Epidermal melanocyte (primary cell): Measurements from ENCODE around the gene KCTD11.

Experiments
- DNase-seq: peaks from one replicate; pipeline ENCODE4 v3.0.0; 2011; ENCODE audit warnings: low spot score; ENCODE audit not compliant: insufficient read length

KCTD11 gene

GRCh38 chr17:7374353-7374752, 22.4 kb downstream of the KCTD11 start:
- DNase-seq: no peak

GRCh38 chr17:7379134-7379533, 27.2 kb downstream of the KCTD11 start:
- DNase-seq: no peak

DNA sequence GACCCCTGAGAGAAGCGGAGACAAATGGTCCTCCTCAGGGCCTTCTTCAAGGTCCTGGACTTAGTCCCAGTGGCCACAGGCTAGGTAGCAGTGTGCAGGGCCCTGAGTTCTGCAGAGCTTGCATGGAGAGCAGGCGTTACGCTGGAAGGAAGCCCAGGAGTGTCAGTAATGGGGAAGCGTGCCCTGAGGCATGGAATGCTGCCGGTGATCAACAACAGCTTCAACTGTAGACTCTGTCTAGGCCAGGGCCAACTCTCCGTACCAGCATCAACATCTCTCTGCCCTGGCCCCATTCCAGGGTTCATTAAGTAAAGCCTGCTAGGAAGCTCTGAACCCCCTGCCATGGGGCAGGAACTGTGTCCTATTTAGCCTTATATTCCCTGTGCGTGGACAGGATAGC, 28.4 kb downstream of the KCTD11 start:
- DNase-seq: peak; percentile 56

DNA sequence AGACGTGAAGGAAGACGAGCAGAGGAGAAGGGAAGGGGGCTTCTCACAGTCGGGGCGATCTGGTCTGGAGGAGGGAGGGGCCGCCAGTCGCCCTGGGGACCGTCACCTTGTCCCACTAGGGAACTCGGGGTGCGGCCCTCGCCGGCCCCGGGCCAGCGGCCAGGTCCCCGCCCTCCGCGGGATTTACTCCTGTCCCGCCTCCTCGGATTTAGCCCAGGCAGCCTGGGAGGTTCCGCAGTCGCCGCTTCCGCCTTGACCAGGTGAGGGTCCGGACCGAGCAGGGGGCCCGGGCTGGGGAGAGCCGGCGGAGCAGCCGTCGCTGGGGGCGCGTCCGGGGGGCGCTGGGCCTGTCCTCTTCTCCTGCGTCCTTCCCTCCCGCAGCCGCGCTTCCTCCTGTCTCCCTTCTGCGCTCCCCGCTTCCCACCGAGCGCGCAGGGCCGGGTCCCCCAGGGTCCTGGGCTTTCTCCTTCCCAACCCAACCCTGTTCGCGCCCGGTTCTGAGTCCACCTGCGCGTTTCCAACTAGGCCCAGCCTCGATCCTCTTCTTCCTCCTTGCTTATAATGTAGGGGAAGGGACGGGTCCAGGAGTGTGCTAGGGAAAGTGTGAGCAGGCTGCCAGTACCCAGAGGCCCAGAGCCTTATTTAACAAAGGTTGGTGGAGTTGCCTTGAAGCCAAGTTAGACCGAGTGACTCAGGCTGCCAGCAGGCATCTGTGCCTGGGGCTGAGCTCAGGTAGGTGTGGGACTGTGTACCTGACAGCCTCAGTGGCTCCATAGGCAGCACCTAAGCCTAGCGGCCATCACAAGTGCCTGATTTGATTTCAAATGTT, 29.1 kb downstream of the KCTD11 start, which contains the start of gene TNK1:
Gene TNK1, plus strand, starts transcription at position 235 of the 829 bp plus-strand sequence. CDS start 1,838 bp downstream, outside the sequence.
- DNase-seq: no peak

DNA sequence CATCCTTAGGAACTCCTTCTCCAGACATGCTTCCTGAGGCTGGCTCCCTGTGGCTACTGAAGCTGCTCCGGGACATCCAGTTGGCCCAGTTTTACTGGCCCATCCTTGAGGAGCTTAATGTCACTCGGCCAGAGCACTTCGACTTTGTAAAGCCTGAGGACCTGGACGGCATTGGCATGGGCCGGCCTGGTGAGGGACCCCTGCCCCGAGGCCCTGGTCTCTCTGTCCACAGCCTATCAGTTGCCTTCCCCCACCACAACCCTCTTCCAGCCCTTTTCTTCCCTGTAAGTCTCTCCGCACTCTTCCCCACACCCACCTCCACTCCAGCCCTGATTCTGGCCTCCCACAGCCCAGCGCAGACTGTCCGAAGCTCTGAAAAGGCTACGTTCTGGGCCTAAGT, 30.9 kb downstream of the KCTD11 start:
- no peak for DNase-seq

DNA sequence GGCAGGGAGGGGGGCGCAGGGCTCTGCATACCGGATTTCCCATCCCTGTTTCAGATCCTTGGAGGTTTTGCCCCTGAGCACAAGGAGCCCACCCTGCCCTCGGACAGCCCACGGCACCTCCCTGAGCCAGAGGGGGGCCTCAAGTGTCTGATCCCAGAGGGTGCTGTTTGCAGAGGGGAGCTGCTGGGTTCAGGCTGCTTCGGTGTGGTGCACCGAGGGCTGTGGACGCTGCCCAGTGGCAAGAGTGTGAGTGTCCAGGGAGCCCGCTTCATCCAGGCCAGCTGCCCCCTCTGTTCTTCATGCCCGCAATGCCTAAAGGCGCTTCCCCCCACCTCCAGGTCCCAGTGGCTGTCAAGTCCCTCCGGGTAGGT, 31.4 kb downstream of the KCTD11 start:
- no peak for DNase-seq

DNA sequence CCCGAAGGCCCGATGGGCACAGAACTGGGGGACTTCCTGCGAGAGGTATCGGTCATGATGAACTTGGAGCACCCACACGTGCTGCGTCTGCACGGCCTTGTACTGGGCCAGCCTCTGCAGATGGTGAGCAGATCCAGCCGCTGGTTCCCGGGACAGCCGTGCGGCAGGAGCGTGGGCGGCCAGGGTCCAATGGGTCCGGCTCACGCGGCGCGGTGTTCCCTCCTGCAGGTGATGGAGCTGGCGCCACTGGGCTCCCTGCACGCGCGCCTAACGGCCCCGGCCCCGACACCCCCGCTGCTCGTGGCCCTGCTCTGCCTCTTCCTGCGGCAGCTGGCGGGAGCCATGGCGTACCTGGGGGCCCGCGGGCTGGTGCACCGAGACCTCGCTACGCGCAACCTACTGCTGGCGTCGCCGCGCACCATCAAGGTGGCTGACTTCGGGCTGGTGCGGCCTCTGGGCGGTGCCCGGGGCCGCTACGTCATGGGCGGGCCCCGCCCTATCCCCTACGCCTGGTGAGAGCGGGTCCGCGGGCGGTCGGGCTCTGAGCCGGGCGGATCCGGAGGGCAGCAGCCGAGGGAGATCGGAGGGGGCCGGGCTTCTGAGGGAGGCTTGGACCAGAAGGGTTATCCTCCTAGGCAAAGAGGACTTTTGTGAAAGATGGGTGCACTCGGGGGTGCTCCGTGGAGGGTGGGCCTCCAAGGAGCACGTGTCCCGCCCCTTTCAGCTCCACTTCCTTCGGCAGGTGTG, 32.0 kb downstream of the KCTD11 start:
- DNase-seq: no peak

- no peak for DNase-seq
Measured at GRCh38 chr17:7384489-7385081, 32.6 kb downstream of the KCTD11 start.

GRCh38 chr17:7388856-7389255, 36.9 kb downstream of the KCTD11 start:
- DNase-seq: no peak

DNA sequence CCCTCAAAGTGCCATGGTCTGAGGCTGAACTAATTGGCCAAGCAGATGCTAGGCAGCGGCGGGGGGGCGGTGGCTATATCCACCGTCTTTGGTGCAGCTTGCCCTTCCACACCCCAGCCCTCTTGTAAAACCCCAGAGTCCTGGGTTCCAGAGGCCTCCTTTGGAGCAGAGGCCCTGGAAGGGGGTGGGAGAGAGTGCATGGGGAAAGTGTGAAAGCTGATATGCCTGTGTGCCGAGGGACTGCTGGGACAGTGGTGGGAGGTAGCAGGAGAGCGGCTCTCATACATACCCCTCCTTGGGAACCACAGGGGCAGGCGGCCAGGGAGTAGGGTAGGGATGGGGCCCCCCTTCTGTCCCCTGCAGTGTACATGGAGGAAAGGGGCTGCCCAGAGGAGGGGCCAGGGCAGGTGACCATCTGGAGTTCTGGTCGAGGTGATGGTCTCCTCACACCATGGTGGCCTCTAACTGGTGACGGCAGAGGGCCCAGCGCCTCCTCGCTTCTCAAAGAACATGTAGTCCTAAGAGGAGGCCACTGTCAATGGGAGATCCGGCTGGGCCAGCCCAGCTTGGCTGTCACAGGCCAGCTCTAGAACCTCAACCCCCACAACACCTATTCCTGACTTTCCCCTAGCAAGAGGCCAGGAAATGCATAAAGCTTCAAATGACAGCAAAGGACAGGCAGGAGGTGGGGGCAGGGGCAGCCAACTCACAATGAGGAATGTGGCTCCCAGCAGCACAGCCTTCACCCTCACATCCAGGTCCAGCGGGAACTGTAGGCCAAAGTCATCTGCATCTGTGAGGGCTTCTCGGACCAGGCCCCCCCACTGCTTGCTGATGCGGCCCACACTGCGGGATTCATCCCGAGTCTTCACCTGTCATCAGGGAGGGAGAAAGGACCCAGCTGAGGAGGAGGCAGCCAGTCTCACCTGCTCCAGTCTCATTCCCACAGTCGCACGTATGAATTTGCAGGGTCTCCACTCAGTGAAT, 38.3 kb downstream of the KCTD11 start:
- DNase-seq: no peak

DNA sequence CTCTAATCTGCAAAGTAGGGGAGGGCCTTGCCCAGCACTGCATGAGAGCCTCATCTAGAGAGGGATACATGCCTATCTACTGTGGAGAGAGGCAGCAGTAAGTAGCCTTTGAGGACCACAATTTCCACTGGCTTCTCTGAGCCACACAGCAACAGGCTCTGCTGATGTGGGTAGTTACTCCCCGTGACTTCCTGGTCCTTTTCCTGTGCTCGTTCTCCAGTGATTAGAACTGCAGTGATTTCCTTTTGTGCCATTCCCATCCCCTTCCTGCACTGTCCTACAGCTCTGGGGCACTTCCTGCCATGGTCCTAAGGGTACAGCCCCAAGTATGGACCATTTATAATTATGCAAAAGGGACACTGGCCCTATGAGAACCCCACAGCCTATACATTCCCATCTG, 39.3 kb downstream of the KCTD11 start:
- DNase-seq: no peak

DNA sequence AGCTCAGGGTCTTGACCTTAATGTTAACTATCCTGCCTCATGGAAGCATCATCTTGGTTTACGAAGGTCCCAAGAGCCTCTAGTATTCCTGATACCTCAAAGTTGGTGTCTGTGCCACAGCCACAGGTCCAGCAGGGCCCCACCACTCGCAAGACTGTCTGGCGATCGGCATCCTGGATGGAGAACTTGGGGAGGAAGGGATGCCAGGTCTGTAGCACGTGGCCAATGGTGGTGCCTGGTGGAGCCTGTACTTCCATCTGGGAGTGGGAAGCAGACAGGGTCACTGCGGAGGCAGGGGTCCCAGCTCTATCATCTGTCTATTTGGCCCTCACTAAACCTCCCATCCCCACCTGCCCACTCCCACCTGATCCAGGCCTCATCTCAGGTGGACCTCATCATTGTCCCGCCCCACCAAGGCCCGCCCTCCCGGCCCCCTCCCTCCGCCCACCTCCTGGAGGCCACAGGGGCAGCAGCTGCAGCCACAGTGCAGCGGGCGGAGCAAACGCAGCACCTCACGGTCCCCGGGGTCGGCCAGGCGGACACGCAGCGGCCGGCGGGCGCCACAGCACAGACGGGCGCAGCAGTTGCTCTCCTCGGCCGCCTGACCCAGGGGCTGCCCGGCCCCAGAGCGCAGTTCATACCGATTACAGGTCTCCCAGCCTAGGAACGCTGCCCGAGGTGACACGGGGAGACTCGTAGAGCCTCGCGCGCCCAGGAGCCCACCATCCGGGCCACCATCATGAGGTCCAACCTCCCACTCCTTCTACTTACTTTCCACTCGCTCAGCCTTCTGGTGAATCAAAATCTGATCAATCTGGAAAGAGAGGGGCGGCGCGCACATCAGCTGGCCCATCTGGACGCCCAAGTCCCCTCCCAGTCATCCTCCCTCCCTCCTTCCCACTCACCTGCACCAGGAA, 41.0 kb downstream of the KCTD11 start:
- no peak for DNase-seq

- DNase-seq: no peak
Measured at GRCh38 chr17:7393613-7394451, 41.9 kb downstream of the KCTD11 start.

GRCh38 chr17:7394452-7395191, 42.7 kb downstream of the KCTD11 start, which contains the start of gene PLSCR3:
TSS of gene PLSCR3 (minus strand) at chr17:7394525. CDS start at chr17:7394110, 415 bp downstream.
- peak; percentile 94 for DNase-seq

- DNase-seq: no peak
Measured at GRCh38 chr17:7396147-7396546, 44.2 kb downstream of the KCTD11 start.

DNA sequence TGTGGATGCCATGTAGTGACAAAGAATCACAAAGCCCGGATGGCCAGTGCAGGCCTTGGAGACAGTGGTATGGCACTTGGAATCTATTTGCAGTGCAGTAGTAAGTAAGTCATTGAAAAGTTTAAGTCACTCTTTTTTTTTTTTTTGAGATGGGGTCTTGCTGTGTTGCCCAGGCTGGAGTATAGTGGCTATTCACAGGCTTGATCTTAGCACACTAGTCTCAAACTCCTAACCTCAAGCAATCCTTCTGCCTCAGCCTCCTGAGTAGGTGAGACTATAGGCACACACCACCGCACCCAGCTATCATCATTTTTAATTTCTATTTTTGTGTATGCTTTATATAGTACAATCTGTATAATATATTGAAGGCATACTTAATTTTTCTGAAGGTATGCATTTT, 46.6 kb downstream of the KCTD11 start:
- DNase-seq: no peak

GRCh38 chr17:7403043-7403726, 51.2 kb downstream of the KCTD11 start:
- DNase-seq: no peak

DNA sequence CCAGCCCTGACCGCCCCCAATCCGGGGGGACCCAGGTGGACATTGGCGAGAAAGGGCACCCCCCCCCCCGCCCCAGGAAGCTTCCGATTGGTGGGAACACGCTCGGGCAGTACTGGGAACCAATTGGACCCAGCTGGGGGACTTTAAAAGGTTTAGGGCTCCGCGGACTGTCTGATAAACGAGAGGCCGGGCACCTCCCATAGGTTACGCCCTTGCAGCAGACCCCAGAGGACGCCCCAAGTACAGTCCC, 51.7 kb downstream of the KCTD11 start:
- DNase-seq: peak; percentile 74
